Measurements from ENCODE around the gene KIF3B. TPM values are rescaled to one million over a fixed set of nuclear protein-coding genes. Genes with fewer than 3 reads are reported as not detected.

The KIF3B gene
- total and polyA plus RNA-seq, 2 of the 13 experiments (the other 11 are each of a cell fraction or from before 2014, with no cell fraction given) = 23.6 to 28.8 TPM

GRCh38 chr20:32357869-32358631 lies 80.6 kb downstream of the KIF3B start, which contains the start of gene ASXL1 (continued):
- no peak for TF ChIP-seq IKZF1 (IDR thresholded peaks at IDR 0.05)
- TF ChIP-seq ZNF652 (CRISPR knock-in tag; IDR thresholded peaks at IDR 0.05; ENCODE audit: borderline replicate concordance, low read depth) = peak; percentile 100
- TF ChIP-seq CREM (IDR thresholded peaks at IDR 0.05) = peak; percentile 99
- no peak; the same call in 1 of the 2 replicates for TF ChIP-seq CREM (CRISPR knock-in tag; IDR thresholded peaks at IDR 0.05)
- no peak for TF ChIP-seq NFATC3 (CRISPR knock-in tag; IDR thresholded peaks at IDR 0.05)
- peak; percentile 62 for TF ChIP-seq E2F5 (CRISPR knock-in tag; conservative IDR thresholded peaks at IDR 0.05)
- peak; percentile 86 for TF ChIP-seq FOXP4 (CRISPR knock-in tag; IDR thresholded peaks at IDR 0.05)
- no peak for TF ChIP-seq NR3C1 (CRISPR knock-in tag; IDR thresholded peaks at IDR 0.05)
- 0 out of 2 replicates have a peak, but pooled peaks have one; percentile 9 for TF ChIP-seq ZFYVE20 (CRISPR knock-in tag; IDR thresholded peaks at IDR 0.05; ENCODE audit: borderline replicate concordance, low read depth)
- TF ChIP-seq FOXO1 (CRISPR knock-in tag; IDR thresholded peaks at IDR 0.05) = peak; percentile 85
- TF ChIP-seq THAP8 (CRISPR knock-in tag; IDR thresholded peaks at IDR 0.05; ENCODE audit: borderline replicate concordance) = peak; percentile 73; the same call in 1 of the 2 replicates
- peak; percentile 98; the same call in 1 of the 2 replicates for TF ChIP-seq AHR (CRISPR knock-in tag; IDR thresholded peaks at IDR 0.05)
- peak; percentile 68; the same call in 1 of the 2 replicates for TF ChIP-seq NCOR1 (IDR thresholded peaks at IDR 0.05; ENCODE audit: borderline replicate concordance, low read length)
- TF ChIP-seq MLX (CRISPR knock-in tag; IDR thresholded peaks at IDR 0.05) = peak; percentile 83
- peak; percentile 91 for TF ChIP-seq E2F1 (CRISPR knock-in tag; IDR thresholded peaks at IDR 0.05)
- peak; percentile 87 for TF ChIP-seq TFDP2 (CRISPR knock-in tag; IDR thresholded peaks at IDR 0.05)
- peak; percentile 89; the same call in 1 of the 2 replicates for TF ChIP-seq ZNF337 (CRISPR knock-in tag; IDR thresholded peaks at IDR 0.05; ENCODE audit: borderline replicate concordance, low read depth)
- TF ChIP-seq ZNF839 (CRISPR knock-in tag; IDR thresholded peaks at IDR 0.05; ENCODE audit: borderline replicate concordance) = peak; percentile 90
- no peak for TF ChIP-seq NR1H2 (CRISPR knock-in tag; IDR thresholded peaks at IDR 0.05; ENCODE audit: borderline replicate concordance, low read depth)
- peak; percentile 93; the same call in 1 of the 2 replicates for TF ChIP-seq ZNF383 (CRISPR knock-in tag; IDR thresholded peaks at IDR 0.05; ENCODE audit: borderline replicate concordance)
- TF ChIP-seq ZC3H4 (CRISPR knock-in tag; IDR thresholded peaks at IDR 0.05; ENCODE audit: borderline replicate concordance) = peak; percentile 76
- TF ChIP-seq KMT2B (CRISPR knock-in tag; IDR thresholded peaks at IDR 0.05) = peak; percentile 93
